Endothelial cell of umbilical vein (primary cell): Measurements from ENCODE around the gene GPATCH4.

Experiments
- CTCF ChIP-seq, 2 donors: IDR thresholded peaks; 1 replicate in 1 of 2; 2 replicates in 1 of 2; pipeline ENCODE4 v1.5.1; 2011; ENCODE audit warnings: low read length in 2 of 2, mild to moderate bottlenecking in 2 of 2, moderate library complexity in 2 of 2, control low read depth in 1 of 2, inconsistent platforms in 1 of 2, low read depth in 1 of 2; ENCODE audit not compliant: insufficient read depth in 1 of 2; ENCODE audit errors: extremely low read depth in 1 of 2
- EZH2 ChIP-seq: IDR thresholded peaks from 2 replicates; pipeline ENCODE4 v1.6.1; 2012; ENCODE audit warnings: borderline replicate concordance, low read depth, mild to moderate bottlenecking, moderate library complexity, low read length, inconsistent platforms; ENCODE audit not compliant: severe bottlenecking
- FOS ChIP-seq: IDR thresholded peaks from 2 replicates; pipeline ENCODE4 v1.6.1; 2011; ENCODE audit warnings: mild to moderate bottlenecking, low read length, moderate library complexity, borderline replicate concordance; ENCODE audit not compliant: insufficient read depth
- JUN ChIP-seq: IDR thresholded peaks from 2 replicates; pipeline ENCODE4 v1.6.1; 2011; ENCODE audit warnings: borderline replicate concordance, low read depth; ENCODE audit not compliant: insufficient read length, insufficient read depth
- MYC ChIP-seq: IDR thresholded peaks from one replicate; pipeline ENCODE4 v1.6.1; 2011; ENCODE audit warnings: mild to moderate bottlenecking, low read depth, low read length
- POLR2A ChIP-seq: IDR thresholded peaks from 2 replicates; pipeline ENCODE4 v1.6.1; 2012; ENCODE audit warnings: low read depth, mild to moderate bottlenecking, control low read depth, low read length
- TF ChIP-seq, protein P1 (sequence below): IDR thresholded peaks from 2 replicates; pipeline ENCODE4 v1.6.1; 2011; ENCODE audit not compliant: insufficient read depth, insufficient read length

DNA sequence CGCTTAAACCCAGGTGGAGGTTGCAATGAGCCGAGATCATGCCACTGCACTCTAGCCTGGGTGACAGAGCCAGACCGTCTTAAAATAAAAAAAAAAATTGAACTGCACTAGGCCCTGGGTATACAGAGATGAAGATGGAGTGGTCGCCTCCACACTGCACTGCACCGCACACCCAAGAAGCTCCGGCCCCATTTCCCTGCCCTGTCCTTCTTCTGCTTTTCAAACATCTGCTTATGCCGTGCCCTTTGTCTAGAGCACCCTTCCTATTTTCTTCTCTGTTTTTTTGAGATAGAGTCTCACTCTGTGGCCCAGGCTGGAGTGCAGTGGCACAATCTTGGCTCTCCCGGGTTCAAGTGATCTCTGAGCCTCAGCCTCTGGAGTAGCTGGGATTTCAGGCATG is 46.3 kb downstream of the GPATCH4 start:
- no peak for TF ChIP-seq POLR2A
- TF ChIP-seq CTCF (IDR thresholded peaks at IDR 0.05; ENCODE audit: extremely low read depth in 1 of 2, insufficient read depth in 1 of 2, low read depth in 1 of 2, low read length in 2 of 2), result no peak
- no peak for TF ChIP-seq EZH2
- no peak for TF ChIP-seq MYC
- TF ChIP-seq, protein P1, sequence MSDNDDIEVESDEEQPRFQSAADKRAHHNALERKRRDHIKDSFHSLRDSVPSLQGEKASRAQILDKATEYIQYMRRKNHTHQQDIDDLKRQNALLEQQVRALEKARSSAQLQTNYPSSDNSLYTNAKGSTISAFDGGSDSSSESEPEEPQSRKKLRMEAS, result no peak
- no peak for TF ChIP-seq JUN
- no peak for TF ChIP-seq FOS
